NCI-H128 (cell line): ENCODE data around the gene TMEM144.
A peak's percentile ranks its signal among the peaks of the same experiment; 100 is the strongest.
"Not testable (repeated sequence)": the region's sequence is repeated elsewhere in the genome, so short reads cannot be mapped to it uniquely, and the experiment has no call there.

Experiments
- DNase-seq: peaks from one replicate; lab custom pipeline; 2025; ENCODE audit not compliant: unreplicated experiment; lab: John Stamatoyannopoulos, UW

The TMEM144 gene

DNA sequence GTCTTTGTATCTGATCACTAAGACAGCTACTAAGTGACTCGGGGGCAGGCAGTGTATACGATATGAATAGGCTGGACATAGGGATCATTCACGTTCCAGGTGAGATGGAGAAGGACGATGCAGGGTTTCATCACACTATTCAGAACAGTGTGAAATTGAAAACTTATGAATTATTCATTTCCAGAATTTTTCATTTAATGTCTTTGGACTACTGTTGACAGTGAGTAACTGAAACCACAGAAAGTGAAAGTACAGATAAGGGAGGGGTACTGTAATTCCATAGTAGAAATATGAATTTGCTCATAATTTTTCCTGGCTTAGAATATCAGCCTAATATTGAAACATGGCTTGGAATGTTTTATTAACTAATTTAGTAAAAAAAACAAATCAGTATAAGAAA lies 24.4 kb downstream of the TMEM144 start:
- no peak for DNase-seq

DNA sequence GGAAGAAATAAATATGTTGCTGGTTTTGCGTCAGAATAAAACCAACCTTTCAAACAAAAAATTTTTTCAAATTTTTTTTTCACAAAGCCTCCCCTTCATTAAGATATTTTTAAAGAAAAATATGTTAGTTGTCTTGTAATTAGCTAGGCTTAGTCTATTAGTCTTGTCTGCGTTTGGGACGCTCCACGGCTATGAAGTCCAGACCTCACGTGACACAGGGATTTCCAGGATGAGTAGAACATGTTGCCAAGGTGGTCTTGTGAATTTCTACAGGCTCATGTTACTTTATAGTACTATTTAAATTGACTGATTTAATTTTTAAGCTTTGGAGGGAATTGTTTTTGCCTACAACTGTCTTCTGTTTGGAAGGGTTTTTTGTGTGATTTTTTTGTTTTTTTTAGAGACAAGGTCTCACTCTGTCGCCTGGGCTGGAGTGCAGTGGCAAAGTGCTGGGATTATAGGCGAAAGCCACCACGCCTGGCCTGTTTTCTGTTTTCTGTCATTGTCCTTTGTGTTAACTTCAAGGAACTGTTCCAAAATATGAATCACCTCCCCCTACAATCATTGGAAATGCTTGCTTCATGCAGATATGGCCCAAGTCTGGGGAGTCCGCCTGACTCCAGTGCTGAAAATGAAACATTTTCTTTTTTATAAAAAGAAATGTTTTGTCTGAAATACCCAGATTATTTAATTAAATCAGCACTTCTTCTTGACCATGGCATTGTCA lies 26.2 kb downstream of the TMEM144 start:
- DNase-seq: no peak

DNA sequence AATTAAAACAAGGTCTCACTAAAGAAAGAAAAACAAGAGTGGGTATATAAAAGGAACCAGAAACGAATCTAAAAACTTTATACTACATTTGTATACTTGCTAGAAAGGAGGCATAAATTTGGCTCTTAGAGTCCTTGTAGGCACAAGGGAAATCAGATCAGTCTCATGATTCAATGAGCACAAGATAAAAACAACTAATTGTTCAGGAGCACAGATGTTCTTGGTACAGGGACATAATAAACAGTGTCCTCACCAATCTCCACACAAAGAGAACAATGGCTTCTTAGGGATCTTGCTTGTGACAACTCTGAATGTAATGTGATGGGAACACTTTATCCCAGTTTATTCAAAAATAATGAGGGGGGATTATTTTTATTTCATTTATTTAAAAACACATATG lies 28.3 kb downstream of the TMEM144 start:
- no peak for DNase-seq

DNA sequence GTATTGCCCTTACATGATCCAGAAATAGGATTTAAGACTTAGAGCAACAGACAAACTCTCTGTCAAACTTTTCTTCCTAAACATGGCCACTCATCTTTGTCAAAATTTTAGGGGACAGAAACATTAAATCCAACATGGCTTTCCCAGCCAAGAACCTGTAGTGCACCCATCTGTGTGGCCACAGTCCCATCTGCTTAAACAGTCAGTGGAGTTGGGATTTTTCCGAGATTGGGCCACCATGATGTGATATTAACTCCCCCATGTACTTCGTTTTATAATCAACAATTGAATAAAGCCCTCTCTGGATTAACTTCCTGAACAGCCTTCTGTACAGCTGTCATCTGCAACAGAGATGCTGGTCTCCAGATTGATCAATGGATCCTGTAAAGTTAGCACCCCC lies 28.9 kb downstream of the TMEM144 start:
- no peak for DNase-seq

DNA sequence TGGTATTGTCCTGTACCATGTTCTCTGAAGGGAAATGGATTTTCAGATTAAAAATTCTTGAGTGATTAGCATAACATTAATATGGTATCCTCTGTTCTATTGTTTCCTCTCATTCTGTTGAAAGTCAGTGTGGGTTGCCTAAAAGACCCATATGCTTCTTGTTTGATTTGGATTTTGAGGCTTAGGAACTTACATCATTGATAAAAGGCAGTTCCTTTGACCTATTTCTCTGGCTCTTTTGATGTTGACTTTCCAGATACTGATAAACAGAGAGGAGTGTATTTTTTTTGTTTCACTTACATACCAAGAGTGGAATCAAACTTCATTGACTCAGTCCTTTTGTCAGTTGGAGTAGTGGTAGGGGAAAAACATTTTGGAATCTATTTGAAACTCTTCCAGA lies 32.8 kb downstream of the TMEM144 start:
- no peak for DNase-seq

DNA sequence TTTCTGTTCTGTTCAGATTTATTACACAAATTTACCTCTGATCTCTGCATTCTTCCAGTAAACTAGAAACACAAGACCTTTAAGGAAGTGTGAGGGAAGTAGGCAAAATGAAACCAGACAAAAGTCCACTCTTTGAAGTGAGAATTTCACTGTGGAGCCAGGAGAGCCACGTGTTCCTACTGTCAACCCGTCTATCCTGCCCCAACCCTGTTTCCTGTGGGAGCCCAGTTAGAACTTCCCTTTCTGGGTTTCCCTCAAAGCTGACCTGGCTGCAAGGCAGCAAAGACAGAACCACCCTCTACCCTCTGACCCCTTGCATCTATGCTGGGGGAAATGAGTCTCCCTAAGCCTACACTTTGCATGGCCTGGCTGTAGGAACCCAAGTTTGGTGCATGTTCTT lies 40.0 kb downstream of the TMEM144 start:
- no peak for DNase-seq

DNA sequence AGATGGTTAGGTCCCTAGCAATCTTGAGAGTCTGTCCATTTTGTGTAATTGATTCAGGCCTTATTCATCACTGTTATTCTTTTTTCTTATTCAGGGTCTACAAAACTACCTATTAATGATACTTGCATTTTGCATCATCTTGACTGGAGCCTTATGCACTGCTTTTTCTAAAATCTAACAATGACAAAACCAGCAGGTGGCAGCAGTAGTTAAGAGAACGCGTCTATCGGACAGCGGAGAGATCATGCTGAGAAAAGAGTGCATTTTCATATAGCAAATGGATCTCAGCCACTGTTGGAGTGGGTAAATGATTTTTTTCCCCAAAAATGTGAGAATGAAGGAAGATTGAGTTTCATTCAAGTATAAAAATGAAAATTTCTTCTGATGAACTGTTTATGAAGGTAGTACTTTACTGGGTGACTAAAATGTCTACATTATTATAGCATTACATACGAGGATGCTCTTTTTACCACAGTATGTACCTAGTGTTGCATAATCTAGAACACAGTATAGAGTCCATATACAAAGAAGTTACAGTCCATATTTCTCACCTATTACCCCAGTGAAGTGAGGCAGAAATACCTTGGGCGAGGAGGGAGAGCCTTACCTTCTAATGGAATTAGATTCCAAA lies 43.2 kb downstream of the TMEM144 start:
- DNase-seq: peak; percentile 2

DNA sequence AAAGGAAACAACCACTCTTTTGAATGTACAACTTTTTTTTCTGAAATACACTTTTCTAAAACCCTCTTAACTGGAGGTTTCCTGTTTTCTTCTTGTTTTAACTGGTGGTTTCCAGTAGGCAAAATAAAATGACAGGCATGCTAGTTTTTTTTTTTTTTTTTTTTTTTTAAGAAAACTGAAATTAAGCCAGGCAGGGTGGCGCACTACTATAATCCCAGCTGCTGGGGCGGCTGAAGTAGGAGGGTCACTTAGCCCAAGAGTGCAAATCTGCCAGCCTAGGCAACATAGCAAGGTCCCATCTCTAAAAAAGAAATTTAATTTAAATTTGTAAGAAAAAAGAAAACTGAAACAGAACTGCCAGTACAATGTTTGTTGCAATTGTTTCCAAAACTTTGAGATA lies 44.0 kb downstream of the TMEM144 start:
- no peak for DNase-seq

DNA sequence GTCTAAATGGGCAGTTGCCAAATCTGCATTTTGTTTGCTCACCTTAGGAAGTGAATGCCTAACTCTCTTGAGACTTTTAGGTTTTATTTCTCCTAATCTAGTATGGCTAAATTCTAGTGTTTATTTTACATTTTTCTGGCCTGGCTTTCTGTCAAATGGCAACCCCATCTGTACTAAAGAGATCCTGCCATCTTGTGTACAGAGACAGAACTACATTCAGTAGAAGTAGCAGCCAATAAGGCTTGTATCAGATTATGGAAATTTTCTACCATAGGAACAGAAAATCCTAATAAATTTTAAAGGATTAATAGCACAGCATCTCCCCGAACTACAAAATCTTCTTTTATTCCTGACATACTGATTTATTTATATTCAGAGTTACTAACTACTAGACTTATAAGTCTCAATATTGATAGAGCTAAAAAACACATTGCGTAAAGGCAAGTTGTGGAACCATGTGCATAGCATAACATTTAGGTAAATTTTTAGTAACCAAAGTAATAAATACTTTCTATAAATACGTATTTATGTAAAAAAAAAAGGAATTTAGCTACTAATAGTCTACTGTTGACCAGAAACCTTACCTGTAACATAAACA lies 45.5 kb downstream of the TMEM144 start:
- DNase-seq: no peak

DNA sequence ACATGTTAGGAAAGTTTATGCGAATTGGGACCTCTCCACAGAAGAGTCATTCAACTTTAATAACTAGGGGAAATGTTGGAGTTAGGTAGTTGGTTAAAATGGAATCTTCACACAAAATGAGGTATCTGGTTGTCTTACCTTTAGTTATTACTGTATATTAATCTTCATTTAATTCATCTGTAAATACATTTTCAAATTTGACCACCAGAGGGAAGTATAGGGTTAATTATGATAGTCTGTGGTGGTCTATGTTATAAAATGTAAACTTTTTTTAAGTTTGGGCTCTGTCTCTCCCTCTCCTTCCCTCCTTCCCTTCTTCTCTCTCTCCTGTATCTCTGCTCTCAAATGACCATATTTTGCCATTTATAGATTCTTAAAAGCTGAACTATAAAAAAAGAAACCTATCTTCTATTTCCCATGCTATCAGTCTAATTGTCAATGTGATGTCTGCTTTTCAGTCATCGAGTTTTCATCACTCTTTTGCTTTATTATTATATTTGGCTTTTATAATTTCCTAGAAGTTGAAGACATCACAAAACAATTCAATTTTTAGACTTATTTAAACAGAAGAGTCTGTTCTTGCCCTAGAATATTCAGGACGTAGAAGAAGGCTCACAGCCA lies 49.8 kb downstream of the TMEM144 start:
- DNase-seq: no peak

DNA sequence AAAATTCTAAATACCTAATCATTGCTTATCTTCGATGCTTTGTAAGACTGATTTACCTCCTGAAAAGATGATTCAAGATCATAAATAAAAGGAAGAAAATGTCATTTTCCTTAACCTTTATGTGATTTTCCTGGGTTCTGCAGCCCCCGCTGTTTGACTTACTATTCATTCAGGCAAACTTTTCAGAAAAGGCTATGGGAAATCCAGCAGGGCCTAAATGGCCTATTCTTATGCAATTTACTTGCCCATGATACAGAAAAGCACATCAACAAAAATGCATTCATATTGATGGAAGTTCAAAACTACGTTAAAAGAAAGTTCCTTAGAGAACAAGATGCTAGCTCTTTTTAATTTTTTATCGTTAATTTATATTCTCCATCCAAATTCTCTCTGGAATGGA lies 51.2 kb downstream of the TMEM144 start:
- no peak for DNase-seq

DNA sequence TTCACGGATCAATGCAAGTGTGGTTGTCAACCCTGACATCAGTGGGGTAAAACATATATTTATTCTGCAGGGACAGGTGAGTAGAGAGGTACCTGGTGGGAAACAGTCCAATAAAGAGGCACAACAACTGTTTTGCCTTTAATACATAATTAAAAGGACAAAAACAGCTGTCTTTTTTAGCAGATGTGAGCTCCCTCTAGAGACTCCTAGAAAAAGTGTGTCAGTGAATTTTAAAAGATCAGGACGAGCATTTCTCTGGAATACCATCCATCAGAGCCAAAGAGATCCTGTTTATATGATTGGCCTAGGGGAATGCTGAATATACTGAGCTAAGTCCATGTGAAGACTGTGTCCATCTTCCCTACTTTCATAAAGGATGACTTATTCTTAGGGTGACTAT lies 58.3 kb downstream of the TMEM144 start:
- DNase-seq: no peak

DNA sequence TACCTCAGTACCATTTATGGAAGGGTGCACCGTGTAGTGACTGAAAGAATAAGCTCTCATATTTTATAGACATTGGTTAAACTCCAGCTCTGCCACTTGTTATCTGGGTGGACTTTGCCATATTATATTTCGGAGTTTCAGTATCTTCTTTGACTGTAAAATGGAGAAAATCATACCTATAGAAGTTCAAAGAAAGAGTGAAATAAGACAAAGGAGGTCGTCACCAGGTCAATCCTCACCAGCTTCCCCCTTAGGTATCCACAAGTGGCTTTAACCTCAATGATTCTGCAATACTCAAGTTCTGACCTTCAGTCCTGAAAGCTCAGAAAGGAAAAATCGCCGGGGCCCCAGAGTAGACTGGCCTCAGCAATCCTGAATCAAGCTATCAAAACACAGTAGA lies 64.3 kb downstream of the TMEM144 start:
- no peak for DNase-seq

DNA sequence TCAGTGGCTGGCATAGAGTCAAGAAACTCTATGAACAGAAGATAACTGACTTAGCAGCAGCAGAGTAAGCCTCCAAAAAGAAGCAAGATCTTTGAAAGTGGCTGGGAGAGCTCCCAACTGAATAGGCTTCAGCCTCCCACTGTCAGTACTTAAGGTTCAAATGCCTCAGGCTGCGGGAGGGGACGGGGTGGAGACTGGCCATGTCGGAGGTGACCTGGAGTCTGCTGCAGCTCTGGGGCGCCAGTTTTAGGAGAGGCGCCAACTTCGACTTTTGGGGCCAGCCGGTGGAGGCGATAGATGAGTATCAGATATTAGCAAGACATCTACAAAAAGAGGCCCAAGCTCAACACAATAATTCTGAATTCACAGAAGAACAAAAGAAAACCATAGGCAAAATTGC lies 67.3 kb downstream of the TMEM144 start:
- DNase-seq: no peak

DNA sequence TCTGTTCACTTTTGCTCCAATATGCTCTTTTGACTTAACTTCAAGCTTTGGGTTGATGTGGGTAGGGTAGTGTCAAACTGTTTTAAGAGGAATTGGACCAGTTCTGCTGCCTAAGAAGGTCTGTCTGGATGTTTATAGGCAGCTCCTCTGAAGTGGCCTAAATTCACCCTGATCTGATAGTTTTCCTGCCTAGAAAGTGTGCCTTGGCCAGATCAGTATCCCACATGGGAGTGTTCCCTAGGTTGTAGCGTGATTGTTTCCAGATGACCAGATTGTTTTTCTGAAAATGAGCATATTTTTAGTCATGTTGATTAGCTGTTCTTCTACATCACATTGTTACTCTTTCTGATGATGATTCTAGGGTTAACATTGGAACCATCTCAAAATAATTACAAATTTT lies 68.8 kb downstream of the TMEM144 start:
- DNase-seq: not testable (repeated sequence)

DNA sequence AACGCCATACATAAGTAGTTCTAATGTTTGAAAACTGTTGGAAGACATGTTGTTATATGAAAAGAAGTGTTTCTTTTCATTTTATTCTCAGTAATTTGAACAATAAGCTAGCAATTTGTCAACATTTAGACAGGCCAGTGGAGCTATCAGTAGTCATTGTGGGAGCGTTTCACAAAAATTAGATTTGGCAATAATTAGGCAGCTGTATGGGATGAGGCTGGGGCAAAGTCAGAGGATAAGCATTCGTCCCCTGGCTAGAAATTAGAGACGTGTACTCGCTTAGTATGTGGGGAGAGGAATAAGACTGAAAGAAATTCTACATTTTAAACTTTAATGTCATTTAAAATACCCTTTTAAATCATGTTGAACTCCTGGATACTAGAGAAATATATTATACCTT lies 70.6 kb downstream of the TMEM144 start:
- no peak for DNase-seq

DNA sequence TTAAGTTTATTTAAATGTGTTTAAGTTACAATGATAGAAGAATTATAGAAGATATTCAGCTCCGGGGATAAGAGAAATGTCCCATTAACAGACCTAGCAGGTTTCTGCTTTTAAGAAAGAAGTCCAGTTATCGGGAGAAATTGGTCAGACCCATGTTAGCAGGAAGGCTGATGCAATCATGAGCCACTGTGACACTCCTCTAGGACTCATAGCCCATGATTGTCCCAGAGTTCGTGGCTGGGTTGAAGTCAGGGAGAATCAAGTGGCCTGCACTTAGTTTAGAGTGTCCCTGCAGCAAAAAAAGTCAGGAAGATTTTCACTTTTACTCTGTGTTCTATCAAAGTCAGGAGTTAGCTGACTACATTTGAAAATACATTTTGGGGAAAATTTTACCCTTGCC lies 72.0 kb downstream of the TMEM144 start:
- DNase-seq: no peak

DNA sequence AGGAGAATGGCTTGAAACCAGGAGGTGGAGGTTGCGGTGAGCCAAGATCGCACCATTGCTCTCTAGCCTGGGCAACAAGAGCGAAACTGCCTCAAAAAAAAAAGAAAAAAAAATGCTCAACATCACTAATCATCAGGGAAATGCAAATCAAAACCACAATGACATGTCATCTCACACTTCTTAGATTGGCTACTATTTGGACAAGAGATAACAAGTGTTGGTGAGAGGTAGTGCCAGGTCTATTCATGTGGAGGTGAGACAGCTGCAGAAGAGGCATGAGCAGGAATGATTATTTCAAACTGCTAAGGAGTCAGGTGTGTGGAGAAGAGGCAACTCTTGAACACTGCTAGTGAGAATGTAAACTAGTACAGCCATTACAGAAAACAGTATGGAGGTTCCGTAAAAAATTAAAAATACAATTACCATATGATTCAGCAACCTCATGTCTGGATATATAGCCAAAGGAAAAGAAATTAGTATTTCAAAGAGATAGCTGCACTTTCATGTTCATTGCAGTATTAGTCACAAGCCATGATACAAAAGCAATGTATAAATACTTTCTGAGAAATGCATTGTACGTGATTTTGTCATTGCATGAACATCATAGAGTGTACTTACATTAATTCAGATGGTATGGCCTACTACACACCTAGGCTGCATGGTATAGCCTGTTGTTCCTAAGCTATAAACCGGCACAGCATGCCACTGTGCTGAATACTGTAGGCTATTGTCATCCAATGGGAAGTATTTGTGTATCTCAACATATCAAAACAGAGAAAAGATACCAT lies 75.3 kb downstream of the TMEM144 start:
- no peak for DNase-seq

DNA sequence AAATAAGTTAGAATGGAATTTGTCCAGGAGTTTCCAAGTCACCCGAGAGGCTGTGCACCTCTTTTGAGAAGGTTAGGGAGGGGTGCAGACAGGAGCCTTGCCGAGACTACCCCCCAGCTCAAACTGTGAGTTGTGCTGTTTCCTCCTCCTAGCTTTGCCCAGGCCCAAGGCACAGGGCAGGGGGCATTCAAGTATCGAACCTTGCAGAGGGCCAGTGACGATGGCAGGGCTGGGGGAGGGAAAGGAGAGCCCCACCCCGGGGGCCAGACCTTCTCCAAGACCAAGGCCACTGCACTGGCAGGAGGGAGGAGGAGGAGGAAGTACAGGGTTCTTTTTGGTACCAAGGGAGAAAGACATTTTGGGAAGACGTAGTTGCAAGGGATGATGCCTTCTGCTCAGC lies 80.6 kb downstream of the TMEM144 start:
- DNase-seq: no peak

DNA sequence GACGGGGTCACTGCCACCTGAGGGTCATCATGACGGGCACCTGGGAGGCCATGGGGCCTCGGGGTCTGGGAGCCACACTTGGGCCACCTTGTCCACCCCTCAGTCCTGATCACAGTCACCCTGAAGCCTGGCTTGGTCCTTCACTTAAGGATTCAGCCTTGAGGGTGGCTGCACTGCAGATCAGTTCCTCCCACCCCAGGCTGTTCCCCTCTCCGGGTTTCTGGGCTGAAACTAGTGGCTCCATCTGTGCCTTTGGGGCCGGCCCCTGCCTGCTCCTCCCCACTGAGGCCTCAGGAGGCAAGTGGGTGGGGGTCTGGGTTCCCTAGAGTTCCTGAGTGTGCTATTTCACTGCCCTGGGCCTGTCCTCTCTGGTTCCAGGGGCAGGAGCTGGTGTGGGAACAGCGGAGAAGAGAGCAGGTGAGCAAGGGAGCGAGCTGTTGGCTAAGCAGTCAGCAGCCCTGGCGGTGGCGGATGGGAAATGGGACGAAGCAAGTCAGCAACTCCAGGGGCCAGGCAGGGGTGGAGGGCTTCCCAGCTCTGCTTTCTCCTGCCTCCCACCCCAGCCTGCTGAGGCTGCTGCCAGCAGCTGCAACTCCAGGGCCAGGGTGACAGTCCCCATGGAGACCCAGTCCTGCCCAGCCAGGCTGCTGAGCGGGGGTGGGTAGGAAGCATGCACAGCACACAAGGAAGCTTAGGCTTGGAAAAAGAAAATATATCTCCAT lies 81.2 kb downstream of the TMEM144 start:
- no peak for DNase-seq

DNA sequence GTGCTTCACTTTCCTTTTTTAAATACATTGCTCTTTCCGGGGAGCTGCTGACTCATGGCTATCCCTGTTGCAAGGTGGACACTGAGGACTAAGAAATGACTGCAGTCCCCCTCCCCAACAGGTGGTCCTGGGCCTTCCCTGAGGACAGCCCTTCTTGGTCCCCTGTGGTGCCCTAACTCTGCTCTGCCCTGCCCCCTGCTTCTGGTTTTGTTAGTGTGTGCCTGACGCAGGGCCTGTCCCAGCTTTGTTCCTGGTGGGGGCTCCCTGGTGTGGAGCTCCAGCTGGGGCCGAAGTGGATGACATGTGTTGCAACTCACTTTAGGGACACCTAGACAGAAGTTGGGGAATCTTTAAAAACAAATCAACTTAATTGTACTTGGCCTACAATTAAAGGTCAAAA lies 81.9 kb downstream of the TMEM144 start:
- DNase-seq: no peak
